ENCODE data around the gene HEATR1. TPM values are rescaled to one million over a fixed set of nuclear protein-coding genes. Genes with fewer than 3 reads are reported as not detected.

HEATR1 gene
- total and polyA plus RNA-seq, 2 donors from 2014 or later, result 2.9 to 34.4 TPM

- H3K4me1 ChIP-seq (ENCODE audit: control insufficient read depth in 2 of 3, insufficient read depth in 2 of 3, low read depth in 1 of 3, low read length in 3 of 3), result no peaks in the 10 kb centered on the region
- H3K9me3 ChIP-seq (ENCODE audit: control insufficient read depth in 2 of 3, insufficient read depth in 1 of 3, low read length in 3 of 3), result no peaks in the 10 kb centered on the region
- H3K27me3 ChIP-seq (ENCODE audit: control insufficient read depth, insufficient read depth, low read length), result no peaks in the 10 kb centered on the region
- intact Hi-C loops (cut with DNase I), result no loop called here
- DNase-seq, result no peak
- peaks cover 5 to 58% (median 43%) of the 10 kb centered on the region in 3 donors for H3K36me3 ChIP-seq (ENCODE audit: control insufficient read depth in 2 of 3, insufficient read depth in 3 of 3, low read length in 3 of 3)
- no peak overlapping the region for H3K4me3 ChIP-seq (ENCODE audit: low read length in 3 of 3)
- no peak overlapping the region for H3K9ac ChIP-seq (ENCODE audit: low read length in 3 of 3)
- no peak for FAIRE-seq
- no peak for TF ChIP-seq CTCF (IDR thresholded peaks at IDR 0.05; ENCODE audit: borderline replicate concordance, extremely low read depth, insufficient read depth)
- H3K27ac ChIP-seq (ENCODE audit: low read depth in 2 of 2, low read length in 2 of 2), result no peak overlapping the region
Observed at GRCh38 chr1:236543065-236543669, 61.1 kb downstream of the HEATR1 start.

- Histone ChIP-seq H3K36me3 (ENCODE audit: control insufficient read depth in 2 of 3, insufficient read depth in 3 of 3, low read length in 3 of 3) (peaks cover 5 to 52% (median 39%) of the 10 kb centered on the region in 3 donors), H3K9ac (ENCODE audit: low read length in 3 of 3) (no peak overlapping the region), H3K27ac (ENCODE audit: low read depth in 2 of 2, low read length in 2 of 2) (no peak overlapping the region), H3K4me1 (ENCODE audit: control insufficient read depth in 2 of 3, insufficient read depth in 2 of 3, low read depth in 1 of 3, low read length in 3 of 3) (no peaks in the 10 kb centered on the region), H3K4me3 (ENCODE audit: low read length in 3 of 3) (no peak overlapping the region), H3K27me3 (ENCODE audit: control insufficient read depth, insufficient read depth, low read length) (no peaks in the 10 kb centered on the region), H3K9me3 (ENCODE audit: control insufficient read depth in 2 of 3, insufficient read depth in 1 of 3, low read length in 3 of 3) (no peaks in the 10 kb centered on the region)
- intact Hi-C loops (cut with DNase I), result no loop called here
- TF ChIP-seq CTCF (IDR thresholded peaks at IDR 0.05; ENCODE audit: borderline replicate concordance, extremely low read depth, insufficient read depth), result no peak
- FAIRE-seq, result no peak
- DNase-seq, result no peak
Observed at GRCh38 chr1:236541710-236542109, 62.6 kb downstream of the HEATR1 start.

- Histone ChIP-seq H3K4me1 (ENCODE audit: control insufficient read depth in 2 of 3, insufficient read depth in 2 of 3, low read depth in 1 of 3, low read length in 3 of 3) (no peaks in the 10 kb centered on the region), H3K9ac (ENCODE audit: low read length in 3 of 3) (no peak overlapping the region), H3K4me3 (ENCODE audit: low read length in 3 of 3) (no peak overlapping the region), H3K9me3 (ENCODE audit: control insufficient read depth in 2 of 3, insufficient read depth in 1 of 3, low read length in 3 of 3) (no peaks in the 10 kb centered on the region), H3K27ac (ENCODE audit: low read depth in 2 of 2, low read length in 2 of 2) (no peak overlapping the region), H3K36me3 (ENCODE audit: control insufficient read depth in 2 of 3, insufficient read depth in 3 of 3, low read length in 3 of 3) (peaks cover 5 to 47% (median 32%) of the 10 kb centered on the region in 3 donors), H3K27me3 (ENCODE audit: control insufficient read depth, insufficient read depth, low read length) (no peaks in the 10 kb centered on the region)
- no peak for FAIRE-seq
- no peak for TF ChIP-seq CTCF (IDR thresholded peaks at IDR 0.05; ENCODE audit: borderline replicate concordance, extremely low read depth, insufficient read depth)
- no peak for DNase-seq
- intact Hi-C loops (cut with DNase I), result no loop called here
Observed at GRCh38 chr1:236540813-236541465, 63.4 kb downstream of the HEATR1 start.

Data from kidney (tissue), 14 donors.